Activated CD8-positive, alpha-beta memory T cell treated with anti-CD3 and anti-CD28 coated beads for 48 hours (primary cell): Measurements from ENCODE around the gene ZNF384.

ENCODE experiments used
- DNase-seq, 3 experiments: peaks; one replicate each; pipeline ENCODE4 v3.0.0-alpha.2; 2020; ENCODE audit warnings: low read depth in 2 of 3, low spot score in 2 of 3

Gene ZNF384

DNA sequence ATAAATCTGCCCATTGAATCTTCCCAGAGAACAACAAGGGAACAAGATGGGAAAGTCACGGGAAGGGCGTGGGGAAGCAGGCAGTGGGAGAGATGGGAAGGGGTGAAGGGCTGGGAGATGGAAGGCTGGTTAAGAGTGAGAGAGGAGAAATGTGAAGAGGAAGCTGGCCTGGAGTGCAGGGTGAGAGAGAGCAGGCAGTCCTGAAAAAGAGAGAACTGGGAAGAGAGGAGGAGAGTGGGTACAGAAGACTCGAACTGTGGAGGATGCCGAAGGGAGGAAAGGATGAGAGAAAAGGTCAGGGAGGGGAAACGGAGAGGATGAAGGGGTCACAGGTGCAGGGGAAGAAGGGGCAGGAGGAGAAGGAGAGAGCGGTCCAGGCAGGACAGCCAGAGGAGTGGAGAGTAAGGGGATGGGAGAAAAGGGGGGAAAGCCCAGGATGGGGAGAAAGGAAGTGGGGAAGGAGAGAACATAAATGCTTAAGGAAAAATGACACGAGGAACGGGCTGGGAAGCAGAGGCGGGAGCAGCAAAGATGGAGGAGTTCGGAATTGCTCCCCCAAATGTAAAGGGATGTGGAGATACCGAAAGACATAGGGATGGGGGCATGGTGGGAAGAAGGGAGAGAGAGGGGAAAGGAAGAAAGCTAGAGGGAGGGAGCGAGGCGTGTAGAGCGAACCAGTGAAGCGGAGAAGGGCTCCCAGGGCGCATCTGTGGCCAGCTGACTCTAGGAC, 10.2 kb upstream of the ZNF384 start:
- DNase-seq = no peak

DNA sequence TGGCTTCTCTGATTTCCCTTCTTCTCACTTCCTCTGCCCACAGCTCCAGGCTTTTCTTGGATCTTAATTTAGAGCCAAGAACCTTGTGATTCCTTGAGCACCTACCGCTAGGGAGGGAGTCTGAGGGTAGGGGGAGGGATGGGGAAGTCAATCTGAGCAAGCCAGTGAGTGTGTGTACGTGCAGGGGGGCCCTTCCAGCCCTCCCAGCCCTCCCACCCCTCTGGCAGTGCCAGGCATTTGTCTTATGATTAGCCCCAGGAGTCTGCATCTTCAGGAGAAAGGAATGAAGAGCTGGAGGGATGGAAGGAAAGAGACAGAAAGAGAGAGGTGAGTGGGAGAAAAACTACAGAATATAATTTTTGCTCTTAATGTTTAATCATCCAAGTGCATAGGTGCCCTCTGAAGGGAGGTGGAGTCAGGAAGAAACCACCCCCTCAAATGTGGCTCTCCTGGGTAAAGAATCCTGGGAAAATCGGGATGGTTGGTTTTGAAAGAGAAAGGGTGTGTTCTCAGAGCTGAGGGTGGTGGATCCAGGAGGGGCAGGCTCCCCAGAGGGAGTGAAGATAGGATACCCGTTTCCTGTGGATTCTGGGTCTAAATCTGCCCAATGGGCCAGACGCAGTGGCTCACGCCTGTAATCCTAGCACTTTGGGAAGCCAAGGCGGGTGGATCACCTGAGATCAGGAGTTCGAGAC, 9.3 kb upstream of the ZNF384 start:
- DNase-seq = no peak

DNA sequence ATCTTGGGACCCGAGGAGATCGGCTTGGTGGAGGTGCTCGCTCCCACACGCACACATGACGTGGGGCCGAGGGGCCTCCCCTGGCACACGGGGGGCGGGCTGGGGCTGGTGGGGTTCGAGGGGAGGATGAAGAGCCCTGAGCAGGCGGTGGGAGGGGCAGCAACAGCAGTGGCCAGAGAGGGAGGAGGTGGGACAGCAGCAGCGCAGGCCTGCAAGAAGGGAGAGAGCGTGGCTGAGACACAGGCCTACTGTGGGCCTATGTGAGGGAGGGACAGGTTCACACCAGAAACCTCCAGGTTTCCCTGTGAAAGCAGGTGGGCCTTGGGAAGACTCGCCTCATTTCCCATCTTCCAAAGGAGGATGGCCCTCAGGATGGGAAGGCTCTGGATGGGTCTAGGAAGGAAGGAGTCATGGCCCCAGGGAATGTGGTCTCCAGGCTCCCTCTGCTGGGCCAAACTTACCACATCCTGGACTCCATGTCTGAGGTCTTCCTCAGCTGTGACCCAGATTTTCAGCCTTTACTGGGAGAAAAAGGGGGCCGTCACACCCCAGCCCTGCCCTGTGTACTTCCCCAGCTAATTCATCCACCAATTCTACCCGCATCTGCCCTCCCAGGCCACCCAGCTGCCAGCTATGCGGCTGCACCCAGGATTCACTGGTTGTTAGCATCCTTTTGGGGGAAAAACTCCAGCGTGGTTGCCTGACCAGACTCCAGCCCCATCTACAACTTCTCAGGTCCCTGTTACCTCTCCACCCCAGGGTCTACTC, 8.6 kb upstream of the ZNF384 start:
- no peak for DNase-seq

DNA sequence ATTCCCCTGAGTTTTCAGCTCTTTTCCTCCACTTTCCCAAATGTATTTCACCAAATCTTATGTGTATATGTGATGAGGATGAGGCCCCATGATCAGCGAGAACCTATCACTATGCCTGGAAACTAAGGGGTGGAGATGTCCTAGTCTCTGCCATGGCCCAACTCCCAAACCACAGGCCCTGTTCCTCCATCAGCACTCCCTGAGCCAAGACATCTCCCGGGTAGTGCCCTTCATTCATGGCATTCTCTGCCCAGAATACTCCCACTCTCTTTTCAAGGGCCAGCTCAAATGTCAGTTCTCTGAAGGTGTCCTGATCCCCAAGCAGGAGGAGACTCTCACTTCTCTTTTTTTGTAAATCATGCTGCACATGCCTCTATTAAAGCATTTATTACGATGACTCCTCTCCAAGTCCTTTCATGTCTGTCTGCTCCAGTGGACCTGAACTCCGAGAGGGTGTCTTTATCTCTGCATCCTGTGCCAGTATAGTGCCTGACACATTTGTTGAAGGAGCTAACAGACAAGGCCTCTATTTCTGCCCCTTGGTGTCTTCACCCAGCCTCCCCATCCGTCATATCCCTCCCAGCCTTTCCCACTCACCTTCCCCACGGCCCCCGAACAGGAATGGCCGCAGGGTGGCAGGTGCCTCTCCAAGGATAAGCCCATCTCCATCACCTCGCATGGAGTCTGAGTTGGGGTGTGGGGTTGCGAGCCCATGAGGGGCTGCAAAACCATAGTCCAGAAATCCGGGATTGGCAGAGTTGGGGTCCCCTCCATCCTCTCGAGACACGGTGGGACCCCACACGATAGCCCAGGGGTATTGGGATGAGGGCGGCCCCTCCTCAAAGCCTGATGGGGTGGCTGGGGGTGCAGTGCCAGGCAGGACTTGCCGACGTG, 7.8 kb upstream of the ZNF384 start:
- DNase-seq = no peak

DNA sequence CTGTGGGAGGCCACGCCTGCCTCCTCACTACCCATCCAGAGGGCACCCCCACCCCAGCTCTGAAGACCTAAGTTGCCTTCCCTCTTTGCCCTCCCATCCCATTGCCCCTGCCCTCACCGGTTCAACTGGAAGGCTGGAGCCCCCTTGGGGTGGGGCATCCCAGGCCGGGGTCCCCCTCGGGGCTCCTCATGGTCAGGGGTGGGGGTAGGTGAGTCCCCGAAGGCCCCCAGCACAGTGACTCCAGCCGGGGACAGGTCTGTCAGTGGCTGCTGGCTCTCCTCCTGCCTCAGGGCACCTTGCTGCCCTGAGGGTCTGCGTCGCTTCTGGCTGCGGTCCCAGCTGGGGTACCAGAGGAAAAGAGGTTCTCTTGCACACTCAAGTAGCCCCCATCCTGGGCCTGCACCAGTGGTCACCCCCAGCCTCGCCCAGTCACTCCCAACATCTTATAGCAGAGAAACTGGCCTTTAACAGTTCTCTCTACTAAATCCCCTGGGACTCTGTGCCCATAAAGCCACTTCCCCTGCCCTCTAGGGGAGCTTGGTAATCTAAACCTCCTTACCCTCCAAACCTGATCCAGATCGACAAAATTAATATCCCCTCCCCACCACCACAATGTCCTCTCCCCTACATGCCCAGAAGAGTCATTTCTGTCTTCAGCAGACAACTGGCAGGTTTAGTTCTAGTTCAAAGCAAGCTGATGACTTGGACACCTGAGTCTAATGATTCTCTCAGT, 6.3 kb upstream of the ZNF384 start:
- DNase-seq = no peak

DNA sequence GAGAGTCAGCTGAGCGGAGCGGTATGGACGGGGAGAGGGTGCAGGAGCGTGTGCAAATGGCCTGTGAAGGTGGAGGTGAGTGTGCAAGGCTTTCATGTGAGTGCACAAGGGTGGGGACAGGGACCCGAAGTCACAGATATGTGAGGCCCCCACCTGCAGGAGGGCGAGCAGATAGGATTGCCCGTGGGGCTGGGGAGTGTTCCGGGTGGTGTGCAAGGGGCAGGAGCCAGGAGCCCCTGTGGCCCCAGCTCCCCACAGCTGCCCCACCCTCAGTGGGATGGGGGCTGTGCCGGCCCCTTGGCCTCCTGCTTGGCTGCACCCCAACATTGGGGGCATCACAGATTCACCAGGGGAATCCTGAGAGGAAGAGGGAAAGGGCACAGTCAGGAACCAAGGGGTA, 5.5 kb upstream of the ZNF384 start:
- DNase-seq = no peak

DNA sequence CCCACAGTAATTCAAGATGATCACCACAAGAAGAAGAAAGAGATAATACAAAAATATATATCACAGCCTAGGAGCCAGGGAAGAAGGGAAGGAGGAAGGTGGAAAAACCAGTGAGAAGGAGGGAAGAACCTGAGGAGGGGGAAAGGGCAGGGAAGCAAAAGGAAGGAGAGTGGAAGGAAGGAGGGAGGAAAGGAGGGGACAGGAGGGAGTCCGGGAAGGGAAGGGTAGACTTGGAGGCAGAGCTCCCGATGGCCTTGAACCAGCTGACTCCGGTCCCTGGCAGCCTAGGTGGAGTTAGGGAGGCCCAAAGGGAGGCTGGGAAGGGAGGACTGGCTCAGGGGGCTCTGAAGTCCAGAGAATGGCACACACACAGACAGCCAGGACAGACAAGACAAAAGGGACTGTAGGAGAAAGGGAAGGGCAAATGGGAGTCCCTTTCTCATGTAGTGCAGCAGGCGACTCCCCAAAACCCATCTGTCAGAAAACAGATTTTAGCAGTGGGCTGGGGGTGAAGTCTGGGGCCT, 4.7 kb upstream of the ZNF384 start:
- no peak for DNase-seq

DNA sequence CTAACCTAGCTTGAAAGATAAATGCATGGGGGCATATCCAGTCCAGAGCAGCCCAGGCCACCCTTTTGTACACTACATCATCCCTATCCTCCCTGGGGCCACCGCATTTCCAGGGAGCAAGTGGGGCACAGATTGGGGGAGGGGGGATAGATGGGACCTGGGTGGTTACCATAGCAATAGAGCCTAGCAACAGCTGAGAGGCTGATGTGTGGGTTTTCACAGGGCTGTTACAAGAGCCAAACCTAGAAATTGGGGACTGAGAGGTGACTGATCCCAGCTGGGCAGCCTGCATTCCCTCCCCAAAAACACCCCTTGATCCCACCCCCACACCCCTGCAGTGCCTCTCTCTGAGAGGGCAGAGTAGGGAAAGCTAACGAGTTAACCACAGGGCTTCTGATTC, 3.7 kb upstream of the ZNF384 start:
- DNase-seq = no peak

DNA sequence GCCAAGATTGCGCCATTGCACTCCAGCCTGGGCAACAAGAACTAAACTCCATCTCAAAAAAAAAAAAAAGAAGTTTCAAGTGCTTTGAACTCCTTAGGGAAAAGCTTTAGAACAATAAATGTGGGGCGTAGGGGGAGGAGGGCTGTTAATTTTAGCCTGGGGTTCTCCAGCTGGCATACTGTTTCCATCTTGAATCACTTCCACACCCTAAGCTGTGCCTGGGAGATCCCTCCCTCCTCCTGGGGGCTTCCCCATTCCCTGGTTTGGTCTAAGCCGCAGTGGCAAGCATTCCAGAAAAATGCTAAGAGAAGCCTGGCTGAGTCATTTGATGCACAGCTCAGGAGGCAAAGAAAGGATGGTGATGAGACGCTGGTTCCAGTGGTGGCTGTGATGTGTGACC, 2.3 kb upstream of the ZNF384 start:
- no peak for DNase-seq

DNA sequence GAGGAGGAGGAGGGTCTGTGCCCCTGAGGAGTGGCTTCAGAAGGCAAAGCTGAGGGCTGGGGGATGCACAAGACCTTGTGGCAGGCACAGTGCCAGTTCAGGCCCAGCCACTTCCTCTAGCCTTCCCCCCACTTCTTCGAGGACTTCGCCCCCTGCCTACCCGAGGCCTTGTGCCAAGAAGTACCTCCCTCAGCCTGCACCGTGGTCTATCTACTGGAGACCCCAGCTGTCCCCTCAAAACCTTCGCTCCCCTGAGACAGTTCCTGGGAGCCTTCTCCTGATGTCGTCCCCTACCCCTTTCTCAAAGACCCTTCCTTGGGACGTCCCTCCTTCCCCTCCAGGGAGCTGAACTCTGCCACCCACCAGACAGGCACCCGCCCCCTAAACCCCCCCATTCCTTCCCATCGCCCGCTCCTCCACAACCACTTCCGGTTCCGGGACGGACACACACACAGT, 604 bp downstream of the ZNF384 start:
- DNase-seq = peak in 1 of 3 experiments; percentile 49

DNA sequence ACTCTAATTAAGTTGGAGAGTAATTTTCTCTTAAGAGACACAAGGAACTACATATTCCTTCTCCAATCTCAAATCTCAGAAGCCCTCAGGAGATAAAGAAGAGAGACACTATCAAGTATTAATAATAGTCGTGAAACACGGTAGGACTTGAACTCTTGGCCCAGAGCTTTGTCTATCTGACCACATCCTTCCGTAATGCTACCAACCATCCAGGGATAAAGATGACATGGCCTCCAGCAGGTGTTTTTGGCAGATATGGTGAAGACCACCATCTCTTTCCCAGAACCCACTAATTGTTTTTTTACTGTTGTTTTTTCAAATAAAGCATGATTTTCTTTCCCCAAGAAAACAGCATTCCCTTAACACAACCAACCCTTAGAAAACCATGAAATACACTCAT, 3.4 kb downstream of the ZNF384 start:
- DNase-seq = no peak

DNA sequence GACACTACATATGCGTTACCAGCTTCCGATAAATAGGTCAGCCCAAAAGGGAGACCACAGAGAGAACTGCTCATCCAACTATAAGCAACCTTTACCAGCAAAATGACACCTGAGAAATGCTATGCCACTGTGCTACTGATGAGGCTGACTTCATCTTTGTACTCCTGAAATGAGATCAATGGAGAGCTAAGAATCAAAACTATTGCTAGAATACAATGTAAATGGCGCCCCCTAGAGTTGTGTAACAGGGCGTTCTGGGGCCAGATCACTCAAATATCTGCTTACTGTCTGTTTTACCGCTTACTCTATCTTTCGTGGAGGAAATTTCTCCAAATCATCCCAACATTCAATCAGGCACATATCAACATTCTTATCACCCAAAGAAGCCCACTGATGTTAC, 4.6 kb downstream of the ZNF384 start:
- DNase-seq = peak in 1 of 3 experiments; percentile 27

DNA sequence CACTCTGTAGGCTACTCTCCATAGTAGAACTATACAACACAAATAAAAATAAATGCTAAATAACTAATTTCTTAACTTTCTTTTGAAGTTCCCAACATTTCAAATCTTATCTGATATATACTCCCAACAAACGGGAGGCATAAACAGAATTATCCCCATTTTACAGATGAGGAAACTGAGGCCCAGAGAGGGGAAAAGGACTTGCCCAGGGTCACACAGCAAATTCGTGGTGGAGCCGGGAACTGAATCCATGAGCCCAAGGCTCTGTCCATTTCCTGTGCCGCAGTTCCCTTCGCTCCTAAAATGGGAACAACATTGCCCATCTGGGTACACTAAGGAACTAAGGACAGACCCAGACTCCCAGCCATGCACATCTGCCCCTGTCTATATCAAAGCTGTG, 12.2 kb downstream of the ZNF384 start:
- no peak for DNase-seq

DNA sequence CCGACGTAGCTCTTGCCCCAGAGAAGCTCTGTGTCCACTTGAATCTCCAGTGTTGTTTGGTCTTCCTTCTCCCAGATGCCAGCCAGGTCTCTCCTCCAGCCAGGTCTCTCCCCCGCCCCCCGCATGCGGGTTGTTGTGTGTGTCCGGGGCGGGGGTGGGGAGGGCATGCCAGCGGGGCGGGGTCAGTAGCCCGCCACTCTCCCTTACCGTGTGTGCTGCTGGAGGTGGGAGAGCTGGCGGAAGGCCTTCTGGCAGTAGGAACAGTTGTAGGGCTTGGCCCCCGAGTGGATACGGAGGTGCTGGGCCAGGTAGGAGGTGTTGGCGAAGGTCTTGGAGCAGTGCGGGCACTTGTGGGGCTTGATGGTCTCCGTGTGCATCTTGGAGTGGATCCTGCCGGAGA, 17.0 kb downstream of the ZNF384 start:
- no peak for DNase-seq

DNA sequence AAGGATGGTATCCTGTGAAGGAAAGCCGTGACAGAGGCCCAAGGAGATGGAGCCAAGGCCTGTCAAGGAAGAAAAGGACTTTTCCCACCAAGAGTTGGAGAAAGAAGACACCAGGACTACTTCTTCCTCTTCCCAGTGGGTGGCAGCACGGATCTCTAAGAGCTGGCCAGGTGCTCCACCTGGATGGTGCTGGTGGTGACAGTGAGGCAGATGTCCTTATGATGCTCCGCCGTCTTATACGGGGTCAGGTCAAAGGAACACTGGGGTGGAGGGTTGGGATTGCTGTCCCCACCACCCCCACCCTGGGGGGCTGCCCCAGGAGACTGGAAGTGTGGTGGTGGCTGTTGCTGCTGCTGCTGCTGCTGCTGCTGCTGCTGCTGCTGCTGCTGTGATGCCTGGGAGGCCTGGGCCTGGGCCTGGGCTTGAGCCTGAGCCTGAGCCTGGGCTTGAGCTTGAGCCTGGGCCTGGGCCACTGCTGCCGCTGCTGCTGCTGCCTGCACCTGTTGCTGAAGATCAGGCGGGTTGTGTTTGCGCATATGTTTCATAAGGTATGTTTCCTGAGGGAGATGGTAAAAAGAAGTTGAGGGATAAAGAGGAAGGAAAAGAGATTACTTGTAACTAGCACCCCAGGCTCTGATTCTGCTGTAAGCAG, 21.5 kb downstream of the ZNF384 start:
- DNase-seq = no peak

DNA sequence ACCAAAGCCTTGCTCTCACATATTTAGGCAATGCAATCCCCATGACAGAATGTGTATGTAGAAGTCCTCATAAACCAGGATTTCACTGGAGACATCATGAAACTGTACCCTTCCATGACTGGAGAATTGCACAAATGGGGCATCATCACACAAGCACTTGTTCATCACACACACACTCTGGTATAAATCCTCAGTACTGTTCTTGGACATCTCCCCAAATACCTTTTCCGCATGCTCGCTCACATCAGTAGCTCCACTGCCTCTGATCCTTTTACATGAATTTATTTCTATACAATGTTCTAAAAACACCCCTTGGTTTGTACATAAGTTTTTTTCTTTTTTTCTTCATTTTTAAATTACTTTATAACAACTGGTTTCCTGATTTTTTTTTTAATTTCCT, 23.0 kb downstream of the ZNF384 start:
- DNase-seq = no peak

DNA sequence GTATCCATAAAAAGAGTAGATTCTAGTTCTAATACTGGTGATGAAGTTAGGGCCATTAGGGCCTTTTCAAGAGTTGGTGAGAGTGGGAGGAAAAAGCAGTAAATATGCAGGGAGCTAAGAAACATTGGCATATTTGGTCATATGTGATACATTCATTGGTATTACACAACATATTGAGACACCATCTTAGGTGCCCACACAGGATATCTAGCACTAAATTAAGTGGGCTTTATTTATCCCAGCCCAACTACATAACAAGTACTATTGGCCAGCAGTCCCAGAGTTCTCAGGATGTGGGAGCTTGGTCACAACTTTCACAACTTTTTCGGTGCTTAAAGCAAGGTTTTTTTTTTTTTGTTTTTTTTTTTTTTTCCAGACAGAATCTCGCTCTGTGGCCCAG, 24.3 kb downstream of the ZNF384 start:
- no peak for DNase-seq

DNA sequence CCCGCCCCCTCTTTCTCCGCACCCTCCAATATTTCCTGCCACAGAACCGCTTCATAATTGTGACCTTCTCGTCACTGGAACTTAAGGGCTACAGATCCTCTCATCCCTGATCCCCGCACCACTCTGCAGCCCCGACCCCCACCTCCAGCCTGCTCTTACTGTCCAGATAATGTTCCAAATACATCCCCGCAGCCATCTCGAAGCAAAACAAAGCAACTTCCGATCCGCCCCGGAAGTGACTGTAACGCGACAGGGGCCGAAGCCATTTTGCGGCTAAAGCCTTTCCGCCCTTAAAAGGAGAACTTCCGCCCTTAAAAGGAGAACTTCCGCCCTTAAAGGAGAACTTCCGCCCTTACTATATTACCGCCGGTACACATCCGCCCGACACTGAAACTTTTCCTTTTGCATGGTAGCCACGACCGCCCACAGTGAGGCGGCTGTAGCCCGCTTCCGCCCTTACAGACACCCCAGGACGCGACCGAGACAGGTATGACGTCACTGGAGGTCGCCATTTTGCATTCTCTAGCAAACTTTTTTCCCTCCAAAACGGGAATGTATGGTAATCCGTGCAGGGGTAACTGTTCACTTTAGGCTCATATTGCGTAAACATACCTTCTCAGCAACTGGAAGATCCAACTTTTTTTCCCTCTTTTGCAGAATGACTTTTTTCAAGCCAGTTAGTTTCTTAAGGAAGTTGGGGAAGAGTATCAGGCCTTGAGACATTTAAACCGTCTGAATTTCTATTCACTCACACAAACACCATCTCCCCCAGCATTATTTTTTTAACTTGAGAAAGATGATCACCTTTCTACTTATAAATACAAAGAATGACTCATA, 26.1 kb downstream of the ZNF384 start, which contains the start of gene ING4:
TSS of gene ING4 (minus strand) at position 214 of the 837 bp plus-strand sequence. CDS start at position 196, 18 bp downstream.
- DNase-seq = peak; percentile 79 to 91 (median 88)

DNA sequence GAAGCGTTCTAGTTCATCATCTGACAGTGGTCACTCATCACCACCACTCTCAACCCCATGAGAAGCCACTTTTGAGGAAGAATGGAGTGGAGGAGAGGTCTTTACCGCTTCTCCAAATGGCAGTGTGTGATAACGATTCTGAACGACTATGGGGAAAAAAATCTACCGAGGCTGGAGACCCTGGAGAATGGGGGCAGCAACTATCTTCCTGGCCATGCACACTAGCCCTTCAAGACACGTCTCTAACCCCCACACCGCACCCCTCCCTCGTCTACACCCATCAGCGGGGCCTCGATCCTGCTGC, 26.6 kb downstream of the ZNF384 start:
- DNase-seq = no peak
